ENCODE results near the gene TDRKH. TPM values are rescaled to one million over a fixed set of nuclear protein-coding genes. Genes with fewer than 3 reads are reported as not detected.
A peak's percentile ranks its signal among the peaks of the same experiment; 100 is the strongest.

TDRKH gene
- total and polyA plus RNA-seq, 2 of the 13 experiments (the other 11 are each of a cell fraction or from before 2014, with no cell fraction given): 3.9 to 5.4 TPM

- TF ChIP-seq ZNF101 (CRISPR knock-in tag; IDR thresholded peaks at IDR 0.05; ENCODE audit: borderline replicate concordance, low read depth) (no peak), ZNF318 (CRISPR knock-in tag; IDR thresholded peaks at IDR 0.05) (no peak), SP2 (CRISPR knock-in tag; IDR thresholded peaks at IDR 0.05) (no peak), PAX8 (CRISPR knock-in tag; IDR thresholded peaks at IDR 0.05; ENCODE audit: borderline replicate concordance) (no peak), E2F5 (CRISPR knock-in tag; conservative IDR thresholded peaks at IDR 0.05) (no peak), MTF1 (CRISPR knock-in tag; IDR thresholded peaks at IDR 0.05) (no peak), SYNCRIP (IDR thresholded peaks at IDR 0.05; ENCODE audit: insufficient read depth, low read depth, low read length) (no peak), REL (CRISPR knock-in tag; conservative IDR thresholded peaks at IDR 0.05) (no peak), ZNF800 (CRISPR knock-in tag; IDR thresholded peaks at IDR 0.05) (0 out of 2 replicates have a peak, but pooled peaks have one; percentile 30), ARNT (IDR thresholded peaks at IDR 0.05) (no peak), RBFOX2 (IDR thresholded peaks at IDR 0.05; ENCODE audit: low read depth, low read length) (peak; percentile 89), ZNF33A (CRISPR knock-in tag; IDR thresholded peaks at IDR 0.05; ENCODE audit: borderline replicate concordance) (no peak), BRD4 (CRISPR knock-in tag; IDR thresholded peaks at IDR 0.05) (no peak), ZNF207 (IDR thresholded peaks at IDR 0.05; ENCODE audit: borderline replicate concordance) (no peak)
Measured at GRCh38 chr1:151839457-151840403, 49.4 kb upstream of the TDRKH start, which contains the start of gene C2CD4D (continued).
